ENCODE measurements around the gene GRAPL. TPM values are rescaled to one million over a fixed set of nuclear protein-coding genes. Genes with fewer than 3 reads are reported as not detected.
"Not testable (repeated sequence)": the region's sequence is repeated elsewhere in the genome, so short reads cannot be mapped to it uniquely, and the experiment has no call there.

The GRAPL gene
- total RNA-seq, 4 donors from 2014 or later, result 0.71 to 1.2 TPM; not detected in 2

DNA sequence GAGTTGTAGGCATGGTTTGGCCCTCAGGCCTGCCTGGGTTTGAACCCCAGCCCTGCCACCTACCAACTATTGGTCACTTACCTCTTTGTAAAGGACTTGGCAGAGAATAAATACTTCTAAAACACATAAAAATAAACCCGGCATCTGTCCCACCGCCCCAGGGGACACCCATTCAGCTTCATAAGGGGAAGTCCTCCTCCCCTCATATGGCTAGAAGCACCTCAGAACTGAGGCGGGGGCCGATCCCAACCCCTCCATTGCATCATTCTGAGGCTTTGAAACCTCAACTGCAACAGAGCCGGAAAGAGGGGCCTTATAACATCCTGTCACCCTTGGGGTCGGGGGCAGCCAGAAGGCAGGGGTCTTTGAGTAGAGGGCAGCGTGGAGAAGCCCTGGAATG lies 2.1 kb upstream of the GRAPL start:
- DNase-seq (ENCODE audit: low spot score in 2 of 2); H3K4me3 ChIP-seq (ENCODE audit: low read depth, poor library complexity, severe bottlenecking); intact Hi-C loops (cut with DNase I; ENCODE audit: low total_unique reads): not testable (repeated sequence)
- no CpG with 5 or more reads among the region's 7 CpGs for WGBS, 2 donors

DNA sequence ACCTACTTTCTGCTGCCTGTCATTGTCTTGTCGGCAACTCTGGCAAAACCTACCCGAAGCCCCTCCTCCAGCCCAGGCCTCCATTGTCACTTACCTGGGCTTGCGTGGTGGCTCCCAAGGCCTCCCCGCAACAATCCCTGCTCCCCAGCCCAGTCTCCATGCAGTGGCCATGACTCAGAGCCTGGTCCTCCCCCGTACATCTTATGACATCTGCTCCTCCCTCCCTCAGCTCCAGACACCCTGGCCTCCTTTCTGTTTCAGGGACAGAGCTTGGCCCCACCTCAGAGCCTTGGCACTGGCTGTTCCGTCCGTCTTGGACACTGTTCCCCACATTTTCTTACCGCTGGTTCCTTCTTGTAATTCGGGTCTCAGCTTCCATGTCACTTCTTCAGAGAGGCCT lies 2.1 kb downstream of the GRAPL start:
- intact Hi-C loops (cut with DNase I; ENCODE audit: low total_unique reads); DNase-seq (ENCODE audit: low spot score in 2 of 2); H3K4me3 ChIP-seq (ENCODE audit: low read depth, poor library complexity, severe bottlenecking): not testable (repeated sequence)
- no CpG with 5 or more reads among the region's 9 CpGs for WGBS, 2 donors

DNA sequence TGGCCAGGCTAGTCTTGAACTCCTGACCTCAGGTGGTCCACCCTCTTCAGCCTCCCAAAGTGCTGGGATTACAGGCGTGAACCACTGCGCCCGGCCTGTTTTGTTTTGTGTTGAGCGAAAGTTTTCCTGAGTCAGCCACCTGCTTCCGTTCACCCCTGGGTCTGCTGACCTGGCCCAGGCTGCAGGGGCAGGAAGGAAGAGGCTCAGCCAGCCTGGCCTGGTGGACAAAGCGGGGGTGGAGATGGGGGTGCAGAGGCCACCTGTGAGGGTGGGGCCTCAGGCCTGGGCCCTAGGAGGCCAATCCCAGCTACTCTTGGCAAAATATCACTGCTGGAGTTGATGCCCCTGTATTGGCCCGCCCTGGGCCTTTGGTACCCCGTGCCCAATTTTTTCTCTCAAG lies 3.7 kb downstream of the GRAPL start:
- WGBS, 2 donors, result no CpG with 5 or more reads among the region's 8 CpGs
- H3K4me3 ChIP-seq (ENCODE audit: low read depth, poor library complexity, severe bottlenecking); DNase-seq (ENCODE audit: low spot score in 2 of 2); intact Hi-C loops (cut with DNase I; ENCODE audit: low total_unique reads): not testable (repeated sequence)

DNA sequence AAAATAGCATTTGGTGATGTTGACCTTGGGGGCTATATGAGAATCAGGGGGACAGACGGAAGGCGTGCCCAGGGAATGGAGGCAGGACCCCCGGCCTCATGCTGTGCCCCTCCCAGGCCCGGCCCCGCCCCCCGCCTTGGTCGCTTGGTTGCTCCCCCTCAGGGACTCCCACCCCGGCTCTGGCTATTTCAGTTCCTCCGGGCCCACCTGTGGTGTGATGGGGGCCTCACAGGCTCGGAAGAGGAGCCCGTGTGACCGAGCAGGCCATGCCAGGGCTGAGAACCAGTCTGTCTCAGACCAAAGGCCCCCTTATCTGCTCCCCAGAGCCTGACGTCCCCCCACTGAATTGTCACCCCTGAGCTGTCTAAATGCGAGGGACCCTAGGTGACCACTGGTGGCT lies 4.4 kb downstream of the GRAPL start:
- DNase-seq (ENCODE audit: low spot score in 2 of 2); intact Hi-C loops (cut with DNase I; ENCODE audit: low total_unique reads); H3K4me3 ChIP-seq (ENCODE audit: low read depth, poor library complexity, severe bottlenecking): not testable (repeated sequence)
- WGBS, 2 donors, result no CpG with 5 or more reads among the region's 14 CpGs

DNA sequence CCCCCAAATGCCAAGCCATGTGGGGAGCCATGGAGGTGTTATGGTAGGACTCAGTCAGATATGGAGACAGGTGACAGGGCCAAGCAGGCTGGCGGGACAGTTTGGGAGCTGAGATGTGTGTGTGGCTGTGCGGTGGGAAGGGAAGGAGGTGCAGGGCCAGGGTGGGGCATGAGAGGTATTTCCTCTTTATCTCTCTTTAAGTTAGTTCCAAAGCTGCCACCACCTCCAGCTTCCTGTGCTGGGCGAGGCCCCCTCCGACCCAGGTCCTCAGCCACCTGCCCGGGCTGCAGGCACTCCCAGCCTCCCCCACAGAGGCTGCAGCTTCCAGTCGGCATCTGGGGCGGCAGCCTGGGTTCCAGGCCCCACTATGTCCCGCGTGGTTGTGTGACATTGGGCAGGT lies 6.4 kb downstream of the GRAPL start:
- DNase-seq (ENCODE audit: low spot score in 2 of 2); H3K4me3 ChIP-seq (ENCODE audit: low read depth, poor library complexity, severe bottlenecking); intact Hi-C loops (cut with DNase I; ENCODE audit: low total_unique reads): not testable (repeated sequence)
- WGBS, 2 donors, result no CpG with 5 or more reads among the region's 9 CpGs

DNA sequence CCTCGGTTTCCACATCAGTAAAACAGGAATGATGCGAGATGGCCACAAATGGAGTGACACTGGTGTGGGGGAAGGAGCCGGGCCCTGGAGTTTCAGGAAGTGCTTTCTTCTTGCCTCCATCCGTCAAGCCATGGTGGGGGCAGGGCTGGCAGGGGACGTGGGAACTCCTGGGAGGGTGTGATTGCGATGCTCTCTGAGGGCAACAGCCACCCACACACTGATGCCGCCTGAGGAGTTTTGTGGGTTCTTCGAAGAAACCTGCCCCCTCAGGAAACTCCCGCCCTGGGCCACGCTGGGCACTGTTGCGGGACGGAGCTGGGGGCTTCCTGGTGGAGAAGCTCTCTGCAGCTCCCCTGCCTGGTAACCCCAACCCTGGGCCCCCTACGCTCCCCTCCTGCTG lies 8.0 kb downstream of the GRAPL start:
- WGBS, 2 donors, result no CpG with 5 or more reads among the region's 13 CpGs
- intact Hi-C loops (cut with DNase I; ENCODE audit: low total_unique reads); H3K4me3 ChIP-seq (ENCODE audit: low read depth, poor library complexity, severe bottlenecking); DNase-seq (ENCODE audit: low spot score in 2 of 2): not testable (repeated sequence)

DNA sequence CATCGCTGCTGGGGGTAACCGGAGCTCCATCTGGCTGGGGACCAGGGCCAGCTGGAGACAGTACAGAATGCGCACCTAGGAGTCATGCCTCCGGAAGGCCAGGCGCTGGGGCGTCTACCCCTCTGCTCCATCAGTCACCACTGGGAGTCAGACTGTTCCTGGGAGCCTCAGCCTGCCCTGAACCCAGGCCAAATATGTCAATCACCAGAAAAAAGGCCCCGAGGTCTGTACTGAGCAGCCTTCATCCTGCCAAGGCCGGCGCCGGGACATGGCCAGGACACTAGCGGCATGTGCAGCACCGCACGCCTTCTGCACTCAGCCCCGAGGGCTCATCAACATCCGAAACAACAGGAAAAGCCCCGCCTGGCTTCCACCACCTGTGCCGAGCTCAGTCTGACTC lies 8.7 kb downstream of the GRAPL start:
- no CpG with 5 or more reads among the region's 17 CpGs for WGBS, 2 donors
- intact Hi-C loops (cut with DNase I; ENCODE audit: low total_unique reads); H3K4me3 ChIP-seq (ENCODE audit: low read depth, poor library complexity, severe bottlenecking); DNase-seq (ENCODE audit: low spot score in 2 of 2): not testable (repeated sequence)

DNA sequence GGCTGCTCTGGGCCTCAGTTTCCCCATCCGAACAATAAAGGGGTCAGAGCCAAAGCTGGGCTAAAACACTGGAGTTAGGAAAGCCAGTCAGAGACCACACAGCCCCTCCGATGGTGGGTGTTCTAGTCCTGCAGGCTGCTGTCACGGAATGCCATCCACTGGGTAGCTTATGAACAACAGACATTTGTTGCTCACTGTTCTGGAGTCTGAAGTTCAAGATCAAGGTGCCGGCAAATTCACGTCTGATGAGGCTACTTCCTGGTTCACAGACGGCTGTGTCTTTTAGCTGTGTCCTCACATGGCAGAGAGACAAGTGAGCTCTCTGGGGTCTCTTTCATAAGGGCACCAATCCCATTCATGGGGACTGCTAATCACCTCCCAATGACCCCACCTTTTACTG lies 9.2 kb downstream of the GRAPL start:
- DNase-seq (ENCODE audit: low spot score in 2 of 2); intact Hi-C loops (cut with DNase I; ENCODE audit: low total_unique reads); H3K4me3 ChIP-seq (ENCODE audit: low read depth, poor library complexity, severe bottlenecking): not testable (repeated sequence)
- WGBS, 2 donors, result 14% methylated on average over 1 of the region's 6 CpGs; no CpG with 5 or more reads in 1 of the 2 donors

DNA sequence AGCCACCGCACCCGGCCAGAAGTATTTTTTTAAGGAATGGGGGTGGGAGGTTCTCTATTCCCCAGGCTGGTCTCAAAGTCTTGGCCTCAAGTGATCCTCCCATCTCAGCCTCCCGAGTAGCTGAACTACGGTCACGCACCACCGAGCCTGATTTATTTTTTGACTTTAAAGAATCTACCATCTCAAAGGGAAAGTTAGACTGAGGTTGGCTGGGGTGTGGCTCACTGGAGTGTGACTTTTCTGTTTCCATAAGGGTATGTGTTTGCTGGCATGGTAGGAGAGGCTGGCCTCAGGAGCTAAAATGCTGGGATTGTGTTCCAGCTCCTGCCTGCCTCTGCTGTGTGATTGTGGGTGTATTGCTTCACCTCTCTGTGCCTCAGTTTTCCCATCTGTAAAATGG lies 10.6 kb downstream of the GRAPL start:
- DNase-seq (ENCODE audit: low spot score in 2 of 2); intact Hi-C loops (cut with DNase I; ENCODE audit: low total_unique reads); H3K4me3 ChIP-seq (ENCODE audit: low read depth, poor library complexity, severe bottlenecking): not testable (repeated sequence)
- no CpG with 5 or more reads among the region's 6 CpGs for WGBS, 2 donors

DNA sequence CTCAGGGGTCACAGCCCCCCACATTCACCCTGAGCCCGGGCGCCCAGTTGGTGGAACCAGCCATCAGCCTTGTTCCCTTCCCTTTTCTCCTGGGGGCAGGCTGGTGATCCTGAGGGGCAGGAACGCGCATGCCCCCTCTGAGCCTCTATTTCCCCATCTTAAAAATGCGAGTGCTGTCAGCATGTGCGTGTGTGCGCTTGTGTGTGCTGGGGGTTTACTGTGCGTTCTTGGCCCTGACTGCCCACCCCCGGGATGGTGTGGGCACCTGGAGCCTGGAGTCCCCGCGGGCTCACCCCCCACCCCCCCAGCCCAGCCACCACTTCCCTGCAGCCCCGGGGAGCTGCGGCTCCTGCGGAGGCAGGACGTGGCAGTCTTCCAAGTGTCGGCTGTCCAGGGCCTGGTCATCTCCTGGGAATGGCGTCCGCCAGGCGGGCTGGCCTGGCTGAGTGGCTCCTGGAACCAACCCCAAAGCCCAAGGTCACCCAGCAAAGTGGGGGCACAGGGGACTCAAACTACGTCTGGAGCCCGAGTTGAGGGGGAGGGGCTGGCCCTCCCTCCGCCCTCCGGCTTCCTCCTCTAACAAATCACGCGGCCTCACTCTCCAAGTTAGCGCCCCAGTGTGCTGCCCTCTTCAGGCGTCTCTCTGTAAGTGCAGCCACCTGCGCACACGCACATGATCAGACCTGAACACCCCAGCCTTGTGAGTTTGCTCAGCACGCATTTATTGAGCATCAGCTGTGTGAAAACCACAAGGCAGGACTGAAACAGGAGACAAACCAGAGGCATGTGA lies 14.2 kb downstream of the GRAPL start:
- DNase-seq (ENCODE audit: low spot score in 2 of 2), result peak in 1 of 2 donors; percentile 53

DNA sequence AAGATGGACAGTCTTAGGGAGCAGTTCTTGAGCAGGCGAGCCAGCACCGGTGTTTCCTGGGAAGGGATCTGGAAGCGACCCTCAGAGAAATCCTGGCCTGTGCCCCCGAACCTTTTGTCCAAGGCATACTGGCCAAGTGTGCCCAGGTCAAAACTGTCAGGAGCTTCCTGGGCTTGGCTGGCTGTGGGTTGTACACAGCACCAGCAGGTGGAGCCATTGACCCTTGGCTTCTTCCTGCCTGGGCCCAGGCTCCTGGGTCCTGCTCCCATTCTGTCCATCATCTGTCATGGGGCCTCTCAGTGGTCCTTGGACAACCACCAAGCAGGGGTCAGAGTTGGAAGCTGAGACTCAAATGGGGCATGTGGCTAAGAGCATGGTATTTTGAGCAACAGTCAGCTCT lies 15.0 kb downstream of the GRAPL start:
- no CpG with 5 or more reads among the region's 4 CpGs for WGBS, 2 donors
- H3K4me3 ChIP-seq (ENCODE audit: low read depth, poor library complexity, severe bottlenecking); intact Hi-C loops (cut with DNase I; ENCODE audit: low total_unique reads): not testable (repeated sequence)
- DNase-seq (ENCODE audit: low spot score in 2 of 2), result peak; percentile 36 to 78

More for the DNA sequence above, 14.2 kb downstream of the GRAPL start:
- intact Hi-C loops (cut with DNase I; ENCODE audit: low total_unique reads); H3K4me3 ChIP-seq (ENCODE audit: low read depth, poor library complexity, severe bottlenecking): not testable (repeated sequence)
- no CpG with 5 or more reads among the region's 30 CpGs for WGBS, 2 donors

DNA sequence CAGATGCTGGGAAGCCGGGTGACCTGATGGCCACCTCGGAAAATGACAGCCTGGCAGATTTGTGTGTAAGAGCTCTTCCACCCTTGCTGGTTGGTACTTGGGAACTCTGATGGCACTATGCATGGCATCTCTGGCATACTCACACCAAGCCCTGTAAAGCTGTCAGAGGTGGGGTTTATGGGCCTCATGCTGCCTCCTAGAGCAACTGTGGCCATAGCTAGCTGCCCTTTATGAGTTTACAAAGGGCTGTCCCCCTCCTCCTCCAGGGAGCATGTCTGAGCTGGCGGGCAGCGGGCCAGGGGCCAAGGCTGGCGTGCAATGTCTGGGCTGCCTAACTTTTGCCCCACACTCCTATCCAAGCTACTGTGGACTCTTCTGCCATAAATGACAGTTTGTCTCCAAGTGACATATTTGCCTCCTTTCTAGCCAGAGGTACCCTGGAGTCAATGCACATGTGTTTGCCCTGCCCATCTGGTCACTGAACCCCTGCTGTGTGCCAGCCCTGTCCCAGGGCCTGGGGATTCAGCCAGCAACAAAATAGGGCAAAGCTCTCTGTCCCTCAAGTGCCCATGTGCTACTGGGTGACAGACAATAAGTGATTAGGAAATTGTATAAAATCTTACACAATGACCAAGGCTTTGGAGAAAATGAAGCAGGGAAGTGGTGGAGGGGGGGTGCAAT lies 15.8 kb downstream of the GRAPL start:
- no CpG with 5 or more reads among the region's 5 CpGs for WGBS, 2 donors
- H3K4me3 ChIP-seq (ENCODE audit: low read depth, poor library complexity, severe bottlenecking); intact Hi-C loops (cut with DNase I; ENCODE audit: low total_unique reads); DNase-seq (ENCODE audit: low spot score in 2 of 2): not testable (repeated sequence)

DNA sequence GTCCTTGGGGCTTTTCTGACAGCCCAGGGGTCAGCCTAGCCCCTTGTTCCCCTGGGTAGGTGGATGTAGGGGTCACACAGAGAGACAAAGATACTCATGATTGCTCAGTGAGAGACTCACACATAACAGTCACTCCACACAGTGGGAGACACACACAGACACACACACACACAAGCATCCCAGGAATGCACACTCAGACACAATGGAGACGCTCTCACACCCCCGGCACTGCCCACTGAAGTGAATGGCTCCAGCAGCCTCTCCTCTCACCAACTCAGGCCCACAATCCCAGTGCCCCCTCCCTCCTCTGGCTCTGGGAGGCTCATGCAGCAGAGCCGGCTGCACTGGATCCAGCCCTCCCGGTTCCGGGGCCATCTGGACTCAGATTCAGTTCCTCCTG lies 17.0 kb downstream of the GRAPL start:
- WGBS, 2 donors, result 14% methylated on average over 2 of the region's 5 CpGs; no CpG with 5 or more reads in 1 of the 2 donors

DNA sequence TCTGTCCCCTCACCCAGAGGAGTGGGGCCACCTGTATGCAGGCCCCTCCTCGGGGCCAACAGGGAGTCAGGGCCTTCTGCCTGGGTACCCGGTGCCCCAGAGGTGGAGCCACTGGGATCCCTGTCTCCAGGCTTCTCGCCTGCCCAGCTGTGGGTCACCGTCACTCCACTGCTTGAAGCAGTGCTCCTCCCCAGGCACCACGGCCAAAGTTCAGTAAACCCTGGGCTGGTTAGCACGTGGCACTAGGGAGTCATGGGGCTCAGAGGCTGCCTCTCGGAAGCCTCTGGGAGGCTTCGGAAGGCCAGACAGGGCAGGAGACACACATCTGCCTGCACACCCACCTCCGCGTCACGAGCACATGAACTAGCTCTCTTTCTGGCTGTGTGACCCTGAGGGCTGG lies 18.1 kb downstream of the GRAPL start:
- no CpG with 5 or more reads among the region's 11 CpGs for WGBS, 2 donors
- H3K4me3 ChIP-seq (ENCODE audit: low read depth, poor library complexity, severe bottlenecking); intact Hi-C loops (cut with DNase I; ENCODE audit: low total_unique reads); DNase-seq (ENCODE audit: low spot score in 2 of 2): not testable (repeated sequence)

More for the DNA sequence above, 17.0 kb downstream of the GRAPL start:
- peak in 1 of 2 donors; percentile 0 for DNase-seq (ENCODE audit: low spot score in 2 of 2)
- H3K4me3 ChIP-seq (ENCODE audit: low read depth, poor library complexity, severe bottlenecking); intact Hi-C loops (cut with DNase I; ENCODE audit: low total_unique reads): not testable (repeated sequence)
